Left ventricle myocardium inferior (tissue), 1 donor: Measurements from ENCODE around the gene ANKK1. TPM values are rescaled to one million over a fixed set of nuclear protein-coding genes. Genes with fewer than 3 reads are reported as not detected.

Experiments
- DNase-seq: peaks from one replicate; pipeline ENCODE4 v3.0.0-alpha.2; 2020
- H3K27ac ChIP-seq: fragments of 200-600 bp; replicated peaks from 2 replicates; pipeline ENCODE4 v1.8.0; 2021
- H3K27me3 ChIP-seq: fragments of 200-600 bp; 2 replicates; pipeline ENCODE4 v1.8.0; 2021; ENCODE audit warnings: low read depth
- H3K36me3 ChIP-seq: fragments of 200-600 bp; 2 replicates; pipeline ENCODE4 v1.8.0; 2021
- H3K4me1 ChIP-seq: fragments of 200-600 bp; 2 replicates; pipeline ENCODE4 v1.8.0; 2021
- H3K4me3 ChIP-seq: fragments of 200-600 bp; 2 replicates; pipeline ENCODE4 v1.8.0; 2021; ENCODE audit warnings: mild to moderate bottlenecking, moderate library complexity
- H3K9me3 ChIP-seq: fragments of 200-600 bp; replicated peaks from 2 replicates; pipeline ENCODE4 v1.8.0; 2021
- CTCF ChIP-seq: fragments of 200-600 bp; IDR thresholded peaks from 2 replicates; pipeline ENCODE4 v1.8.0; 2021; ENCODE audit warnings: antibody characterized with exemption, mild to moderate bottlenecking, borderline replicate concordance
- intact Hi-C: fragments of 100-400 bp; cut with micrococcal nuclease; formaldehyde crosslinking; loops from one replicate; pipeline ENCODE4 v1.11.0; 2022
- total RNA-seq: library from RNA; stranded (reverse); fragmentation: NEBNext Ultra II Directional; extraction: Animal tissue kit (Norgen Biotek cat#: 25700); gene quantifications from one replicate; pipeline ENCODE4 v1.2.1, GENCODE V29; 2021
- donor health status: DM: no; HTN: yes; CAD: no; lungs with severe emphysema.

The ANKK1 gene
- total RNA-seq, 1 donor from 2014 or later, result not detected

- DNase-seq, result no peak
- Histone ChIP-seq H3K36me3 (no peaks in the 10 kb centered on the region), H3K4me1 (no peaks in the 10 kb centered on the region), H3K27me3 (peaks cover 20% of the 10 kb centered on the region), H3K9me3 (no peaks in the 10 kb centered on the region), H3K4me3 (no peak overlapping the region), H3K27ac (no peak overlapping the region)
- intact Hi-C loops, result no loop called here
- no peak for TF ChIP-seq CTCF
These were observed 25.1 kb downstream of the ANKK1 start for GRCh38 chr11:113412675-113413074.

- no peak overlapping the region for H3K27ac ChIP-seq
- intact Hi-C loops, result no loop called here
- H3K4me1 ChIP-seq, result no peaks in the 10 kb centered on the region
- H3K27me3 ChIP-seq, result peaks cover 19% of the 10 kb centered on the region
- no peak for DNase-seq
- no peak overlapping the region for H3K4me3 ChIP-seq
- H3K36me3 ChIP-seq, result no peaks in the 10 kb centered on the region
- H3K9me3 ChIP-seq, result no peaks in the 10 kb centered on the region
- no peak for TF ChIP-seq CTCF
These were observed 27.8 kb downstream of the ANKK1 start for GRCh38 chr11:113415343-113415742.

GRCh38 chr11:113417428-113417827 is 29.8 kb downstream of the ANKK1 start:
- Histone ChIP-seq H3K27me3 (peaks cover 29% of the 10 kb centered on the region), H3K9me3 (no peaks in the 10 kb centered on the region), H3K4me1 (no peaks in the 10 kb centered on the region), H3K27ac (no peak overlapping the region), H3K36me3 (no peaks in the 10 kb centered on the region), H3K4me3 (no peak overlapping the region)
- no peak for DNase-seq
- TF ChIP-seq CTCF, result no peak
- intact Hi-C loops, result no loop called here

GRCh38 chr11:113419454-113420003 is 31.9 kb downstream of the ANKK1 start:
- no peak overlapping the region for H3K4me3 ChIP-seq
- no peaks in the 10 kb centered on the region for H3K4me1 ChIP-seq
- no peak for TF ChIP-seq CTCF
- no peak overlapping the region for H3K27ac ChIP-seq
- peaks cover 32% of the 10 kb centered on the region for H3K27me3 ChIP-seq
- H3K9me3 ChIP-seq, result no peaks in the 10 kb centered on the region
- intact Hi-C loops, result no loop called here
- no peaks in the 10 kb centered on the region for H3K36me3 ChIP-seq
- no peak for DNase-seq

- H3K9me3 ChIP-seq, result no peaks in the 10 kb centered on the region
- TF ChIP-seq CTCF, result no peak
- H3K4me3 ChIP-seq, result no peak overlapping the region
- intact Hi-C loops, result no loop called here
- no peak for DNase-seq
- H3K36me3 ChIP-seq, result no peaks in the 10 kb centered on the region
- no peaks in the 10 kb centered on the region for H3K4me1 ChIP-seq
- H3K27ac ChIP-seq, result no peak overlapping the region
- peaks cover 32% of the 10 kb centered on the region for H3K27me3 ChIP-seq
These were observed 33.2 kb downstream of the ANKK1 start for GRCh38 chr11:113420808-113421207.
